GM12891 (cell line): ENCODE results near the gene GPC3.

Experiments used
- POLR2A ChIP-seq: IDR thresholded peaks from 2 replicates; pipeline ENCODE4 v1.6.1; 2011; ENCODE audit warnings: low read depth, low read length, control low read depth
- POLR2AphosphoS5 ChIP-seq: IDR thresholded peaks from 2 replicates; pipeline ENCODE4 v1.6.1; 2011; ENCODE audit warnings: low read depth, low read length, control low read depth
- TAF1 ChIP-seq: IDR thresholded peaks from 2 replicates; pipeline ENCODE4 v1.6.1; 2011; ENCODE audit warnings: low read depth, low read length, control low read depth

DNA sequence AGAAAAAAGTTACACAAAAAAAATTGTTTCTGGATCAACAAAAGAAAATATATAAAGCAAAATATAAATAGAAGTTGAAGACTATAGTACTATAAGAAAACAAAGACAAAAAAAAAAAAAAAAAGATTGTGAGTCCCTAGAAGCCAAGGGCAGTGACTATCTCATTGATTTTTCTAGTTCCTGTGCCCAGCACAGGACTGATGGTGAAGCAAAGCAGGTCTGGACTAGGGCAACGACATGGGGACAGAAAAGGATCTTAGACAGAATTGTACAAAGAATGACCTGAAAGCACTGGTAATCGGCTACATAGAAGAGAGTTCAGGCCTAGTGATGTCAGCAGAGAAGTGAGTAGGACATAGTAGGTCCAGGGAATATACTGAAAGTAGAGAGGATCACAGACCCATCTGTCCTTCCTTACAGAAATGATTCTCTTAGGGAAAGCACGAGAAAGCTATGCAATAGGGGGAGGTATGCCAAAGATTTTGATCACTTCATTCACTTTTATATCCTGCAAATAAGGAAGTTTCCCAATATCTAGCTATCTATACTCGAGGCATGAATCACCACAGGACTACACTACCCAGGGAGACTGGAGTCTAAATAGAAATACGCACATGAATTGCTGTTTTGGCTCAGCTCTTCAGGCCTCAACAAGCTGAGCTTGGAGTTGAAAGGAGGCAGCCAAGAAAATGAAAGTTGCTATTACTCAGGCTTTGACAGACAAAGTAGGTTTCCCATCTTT lies 339.2 kb downstream of the GPC3 start:
- TF ChIP-seq POLR2AphosphoS5 (no peak), POLR2A (no peak), TAF1 (no peak)
